NCI-H345 (cell line): Measurements from ENCODE around the gene CORO6.
A peak's percentile ranks its signal among the peaks of the same experiment; 100 is the strongest.

Experiments used
- DNase-seq: peaks from one replicate; lab custom pipeline; 2025; lab: John Stamatoyannopoulos, UW

The CORO6 gene

GRCh38 chr17:29590411-29591145 lies 32.1 kb downstream of the CORO6 start:
- DNase-seq, result peak; percentile 65

- DNase-seq, result peak; percentile 93
Observed at GRCh38 chr17:29589524-29590410, 32.9 kb downstream of the CORO6 start, which contains the start of gene GIT1. TSS of gene GIT1 (minus strand) at chr17:29589648. CDS start at chr17:29589378, 270 bp downstream.

- peak; percentile 54 for DNase-seq
Observed at GRCh38 chr17:29588562-29589411, 33.9 kb downstream of the CORO6 start.

DNA sequence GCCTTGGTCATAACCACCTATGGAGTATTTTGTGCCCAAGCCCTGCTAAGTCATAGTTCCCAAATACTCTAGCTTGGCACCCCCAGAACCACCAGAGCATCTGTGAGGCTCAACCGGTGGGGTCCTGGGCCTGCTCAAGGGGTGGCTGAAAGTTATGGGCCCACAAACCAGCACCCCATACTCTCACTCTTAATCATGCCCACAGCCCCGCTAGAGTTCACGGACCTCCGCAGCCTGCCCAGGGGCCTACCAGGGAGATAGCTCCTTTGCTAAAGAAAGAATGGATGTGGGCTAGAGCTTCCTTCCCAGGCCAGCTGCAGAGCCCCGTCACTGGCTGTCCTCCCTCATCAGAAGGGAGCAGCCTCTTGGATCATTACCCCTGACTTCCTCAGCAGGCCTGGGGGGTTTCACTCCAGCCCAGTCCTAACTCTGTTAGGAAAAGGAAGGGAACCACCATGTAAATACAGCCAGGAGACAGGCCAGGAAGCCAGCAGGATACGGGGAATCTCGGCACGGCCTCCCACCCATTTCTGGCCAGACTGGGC lies 34.6 kb downstream of the CORO6 start:
- no peak for DNase-seq

- DNase-seq, result no peak
Observed at GRCh38 chr17:29587591-29587990, 35.1 kb downstream of the CORO6 start.

GRCh38 chr17:29586676-29587469 lies 35.8 kb downstream of the CORO6 start:
- no peak for DNase-seq

DNA sequence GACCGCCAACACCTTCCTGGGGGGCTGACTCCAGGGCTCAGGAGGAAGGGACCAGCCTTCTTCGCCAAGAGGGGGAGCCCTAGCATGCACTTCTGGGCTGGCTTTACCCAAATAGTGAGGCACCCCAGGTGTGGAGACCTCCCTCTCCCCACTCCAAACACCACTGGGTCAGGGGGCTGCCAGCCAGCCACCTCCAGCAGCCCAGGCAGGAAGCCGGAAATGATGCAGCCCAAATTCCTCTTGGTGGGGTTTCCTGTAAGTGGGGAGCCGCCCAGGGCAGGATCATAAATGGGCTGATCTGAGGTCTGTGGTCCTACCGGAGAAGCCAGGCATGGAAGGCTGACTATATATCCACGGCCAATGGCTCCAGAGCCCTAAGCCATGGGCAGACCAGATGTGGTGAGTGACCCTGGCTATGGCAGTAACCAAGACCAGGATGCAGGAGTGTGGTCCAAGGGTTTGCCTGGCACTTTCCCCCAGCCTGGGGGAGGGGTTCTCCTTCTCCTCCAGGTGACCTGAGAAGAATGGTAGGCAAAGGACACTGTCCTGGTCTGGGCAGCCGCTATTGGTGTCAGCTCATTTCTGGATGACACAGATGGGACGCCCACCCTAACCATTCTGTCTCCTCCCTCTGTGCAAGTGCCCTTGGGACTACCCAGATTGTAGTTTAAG lies 37.5 kb downstream of the CORO6 start:
- DNase-seq, result no peak

DNA sequence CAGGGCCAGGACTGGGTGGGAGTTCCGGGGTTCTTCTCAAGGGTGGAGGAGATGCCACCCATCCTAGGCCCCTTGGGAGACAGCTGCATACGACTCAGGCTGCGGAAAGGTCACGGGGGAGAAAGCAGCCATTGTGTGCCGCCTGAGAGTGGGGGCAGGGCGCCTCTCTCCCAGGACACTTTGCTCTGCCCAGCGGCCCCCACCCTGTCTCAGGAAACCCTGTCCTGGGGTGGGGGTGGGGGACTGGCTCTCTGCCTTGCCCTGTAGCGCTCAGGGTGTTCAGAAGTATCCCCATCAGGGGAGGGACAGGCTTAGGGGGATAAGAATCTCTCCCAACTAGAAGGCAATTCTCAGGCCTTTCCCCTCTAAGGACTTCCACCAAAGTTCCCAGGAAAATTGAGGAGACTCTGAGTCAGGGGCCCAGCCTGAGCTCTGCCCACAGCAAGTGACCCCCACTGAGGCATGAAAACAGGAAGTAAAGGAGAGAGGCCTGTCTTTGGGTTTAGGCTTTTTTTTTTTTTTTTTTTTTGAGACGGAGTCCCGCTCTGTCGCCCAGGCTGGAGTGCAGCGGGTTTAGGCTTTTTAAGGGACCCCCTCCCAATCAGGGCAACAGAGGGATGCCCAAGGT lies 38.1 kb downstream of the CORO6 start:
- no peak for DNase-seq

DNA sequence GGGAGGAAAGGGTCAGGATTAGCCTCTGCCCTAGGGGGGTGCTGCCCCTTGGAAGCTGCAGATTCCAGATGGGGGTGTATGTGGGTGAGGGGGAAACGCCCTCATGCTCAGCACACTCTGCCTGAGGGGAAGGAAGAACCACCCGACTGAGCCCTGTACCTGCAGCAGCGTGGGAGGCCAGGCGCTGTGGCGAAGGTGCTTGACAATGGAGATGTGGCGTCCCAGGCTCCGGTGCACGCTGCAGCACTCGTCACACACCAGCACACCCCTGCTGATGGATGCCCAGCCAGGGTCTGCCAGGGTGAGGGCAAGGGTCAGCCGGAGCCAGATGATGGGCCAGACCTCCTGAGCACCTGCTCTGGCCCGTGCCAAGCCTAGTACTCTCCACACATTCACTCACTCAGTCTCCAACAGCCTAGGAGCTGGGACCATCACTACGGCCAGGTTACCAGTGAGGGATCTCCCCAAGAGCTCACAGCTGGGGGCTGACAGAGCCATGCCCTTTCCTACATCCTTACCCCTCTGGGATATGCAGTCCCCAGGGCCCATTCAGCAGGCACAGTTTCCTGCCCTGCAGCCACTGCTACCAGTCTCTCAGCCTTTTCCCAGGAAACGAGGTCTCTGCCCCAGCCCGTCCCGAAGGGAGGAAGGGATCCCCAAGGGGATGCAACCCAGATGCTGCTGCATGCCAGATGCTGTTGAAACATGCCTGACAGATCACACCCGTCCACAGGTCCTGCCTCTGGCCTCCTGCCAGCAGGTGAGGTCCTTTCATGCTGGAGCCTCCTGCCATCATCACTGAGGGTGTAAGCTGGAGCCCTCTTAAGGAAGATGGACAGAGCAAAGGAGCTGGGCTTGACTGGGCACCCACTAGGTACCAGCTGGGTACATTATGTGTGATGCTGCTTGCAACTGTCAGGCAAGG lies 39.1 kb downstream of the CORO6 start:
- DNase-seq, result no peak

GRCh38 chr17:29582772-29583171 lies 39.9 kb downstream of the CORO6 start:
- no peak for DNase-seq

DNA sequence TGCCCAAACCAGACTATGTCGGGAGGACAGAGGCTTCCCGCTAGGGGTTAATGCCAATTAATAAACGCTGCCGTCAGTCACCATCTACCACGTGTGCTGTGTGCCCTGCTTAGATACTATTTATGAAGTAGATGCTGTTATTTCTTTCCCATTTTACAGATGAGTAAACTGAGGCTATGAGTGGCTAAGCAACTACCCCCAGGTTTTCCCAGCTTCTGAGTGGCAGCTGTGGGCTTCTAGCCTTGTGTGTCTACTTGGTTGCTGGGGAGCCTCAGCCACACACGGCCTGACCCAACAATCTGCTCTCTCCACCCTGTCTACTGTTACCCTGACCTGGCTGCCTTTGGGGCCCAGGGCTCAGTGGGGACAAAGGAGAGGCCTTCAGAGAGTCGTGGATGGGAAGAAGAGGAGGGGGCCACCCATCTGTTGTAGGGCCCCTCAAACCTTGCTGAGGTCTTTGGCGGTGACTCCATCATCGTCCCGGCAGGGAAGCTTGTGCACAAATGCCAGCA lies 40.4 kb downstream of the CORO6 start:
- DNase-seq, result no peak

- no peak for DNase-seq
Observed at GRCh38 chr17:29581583-29582253, 41.0 kb downstream of the CORO6 start.

DNA sequence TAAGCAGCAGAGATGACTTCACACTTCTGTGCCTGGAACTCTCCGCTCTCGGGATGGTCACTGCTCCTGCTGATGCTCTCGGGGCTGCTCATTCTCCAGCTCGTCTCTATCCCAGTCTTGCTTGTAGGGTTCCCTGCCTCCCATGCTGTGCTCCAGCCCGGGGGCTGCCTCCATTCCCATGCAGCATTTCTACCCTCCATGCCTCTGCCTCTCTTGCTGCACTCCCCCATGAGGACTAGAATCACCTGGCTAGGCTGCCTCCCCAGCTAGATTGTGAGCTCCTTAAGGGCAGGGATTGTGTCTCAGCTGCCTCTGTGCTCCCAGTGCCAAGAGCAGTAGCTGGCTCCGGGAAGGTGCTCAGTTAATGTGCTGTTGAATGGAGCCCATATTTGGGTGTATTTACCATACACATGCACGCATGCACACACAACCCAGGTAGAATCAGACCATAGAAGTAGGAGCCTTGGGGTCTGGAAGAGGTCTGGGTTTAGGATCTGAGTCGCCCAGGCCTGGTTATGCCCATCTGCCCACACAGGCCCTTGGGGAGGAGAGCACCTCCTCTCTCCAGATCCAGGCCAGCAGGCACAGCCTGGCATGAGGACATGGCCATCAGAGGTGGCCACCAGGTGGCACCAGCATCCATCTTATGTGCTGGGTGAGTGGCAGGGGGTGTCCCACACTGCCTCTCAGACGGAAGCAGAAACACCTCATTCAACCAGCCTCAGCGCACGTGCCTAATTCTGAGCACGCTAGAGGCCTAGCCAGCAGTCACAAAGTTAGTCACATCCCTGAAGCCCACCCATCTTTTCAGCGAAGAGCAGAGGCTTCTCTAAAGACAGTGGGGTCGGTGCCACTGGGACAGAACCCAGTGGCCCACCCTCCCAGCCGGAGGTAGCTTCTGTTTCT lies 42.6 kb downstream of the CORO6 start:
- DNase-seq, result peak; percentile 79

- DNase-seq, result no peak
Observed at GRCh38 chr17:29578626-29579485, 43.9 kb downstream of the CORO6 start.

GRCh38 chr17:29577385-29578211 lies 45.1 kb downstream of the CORO6 start:
- DNase-seq, result no peak
